ENCODE data around the gene BNIP3.

Gene BNIP3

DNA sequence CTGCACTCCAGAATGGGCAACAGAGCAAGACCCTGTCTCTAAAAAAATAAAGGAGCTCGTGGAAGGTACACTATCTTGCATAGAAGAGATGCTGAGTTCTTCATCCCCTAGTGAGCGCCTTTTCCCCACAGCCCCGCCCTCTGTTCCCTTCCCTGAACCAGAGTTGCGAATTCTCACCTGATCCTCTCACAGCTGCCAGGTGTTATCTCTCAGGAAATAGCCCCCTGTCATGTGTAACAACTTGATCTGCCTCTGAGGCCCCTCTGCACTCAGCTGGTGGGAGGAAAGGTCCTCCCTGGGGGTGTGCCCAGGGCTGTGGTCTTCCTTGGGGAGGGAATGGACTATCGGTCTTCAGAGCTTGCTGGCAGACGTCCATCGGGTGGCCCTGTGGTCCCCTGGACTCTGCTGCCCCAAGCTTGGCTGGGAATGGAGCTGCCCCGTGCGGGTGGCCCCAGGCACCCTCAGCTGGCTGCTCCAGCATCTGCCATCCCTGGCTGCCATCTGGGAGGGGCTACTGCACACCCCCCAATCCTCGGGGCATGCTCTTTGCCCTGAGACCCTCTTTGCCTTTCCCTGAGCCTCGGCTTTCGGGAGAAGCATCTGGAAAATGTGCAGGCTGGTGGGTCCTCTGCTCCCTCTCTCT is 21.7 kb upstream of the BNIP3 start:
- H3K36me3 ChIP-seq (ENCODE audit: control insufficient read depth, low read length) = no peaks in the 10 kb centered on the region
- H3K27ac ChIP-seq (ENCODE audit: low read depth, low read length) = no peak overlapping the region
- H4K20me1 ChIP-seq (ENCODE audit: control insufficient read depth, insufficient read depth, low read depth, low read length) = no peaks in the 10 kb centered on the region
- no peaks in the 10 kb centered on the region for H3K9me3 ChIP-seq (ENCODE audit: control insufficient read depth, insufficient read depth, low read length)
- H3K4me2 ChIP-seq (ENCODE audit: low read length) = no peak overlapping the region
- no peaks in the 10 kb centered on the region for H3K4me1 ChIP-seq (ENCODE audit: control insufficient read depth, low read length)
- no peaks in the 10 kb centered on the region for H3F3A ChIP-seq (ENCODE audit: control insufficient read depth, insufficient read depth)
- no peaks in the 10 kb centered on the region for H3K9me2 ChIP-seq (replicated peaks; ENCODE audit: control insufficient read depth, low read length)
- no peak overlapping the region for H3K4me3 ChIP-seq (ENCODE audit: low read length)
- H3K27me3 ChIP-seq (ENCODE audit: control insufficient read depth, low read length) = no peaks in the 10 kb centered on the region
- TF ChIP-seq, protein P1, sequence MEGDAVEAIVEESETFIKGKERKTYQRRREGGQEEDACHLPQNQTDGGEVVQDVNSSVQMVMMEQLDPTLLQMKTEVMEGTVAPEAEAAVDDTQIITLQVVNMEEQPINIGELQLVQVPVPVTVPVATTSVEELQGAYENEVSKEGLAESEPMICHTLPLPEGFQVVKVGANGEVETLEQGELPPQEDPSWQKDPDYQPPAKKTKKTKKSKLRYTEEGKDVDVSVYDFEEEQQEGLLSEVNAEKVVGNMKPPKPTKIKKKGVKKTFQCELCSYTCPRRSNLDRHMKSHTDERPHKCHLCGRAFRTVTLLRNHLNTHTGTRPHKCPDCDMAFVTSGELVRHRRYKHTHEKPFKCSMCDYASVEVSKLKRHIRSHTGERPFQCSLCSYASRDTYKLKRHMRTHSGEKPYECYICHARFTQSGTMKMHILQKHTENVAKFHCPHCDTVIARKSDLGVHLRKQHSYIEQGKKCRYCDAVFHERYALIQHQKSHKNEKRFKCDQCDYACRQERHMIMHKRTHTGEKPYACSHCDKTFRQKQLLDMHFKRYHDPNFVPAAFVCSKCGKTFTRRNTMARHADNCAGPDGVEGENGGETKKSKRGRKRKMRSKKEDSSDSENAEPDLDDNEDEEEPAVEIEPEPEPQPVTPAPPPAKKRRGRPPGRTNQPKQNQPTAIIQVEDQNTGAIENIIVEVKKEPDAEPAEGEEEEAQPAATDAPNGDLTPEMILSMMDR (IDR thresholded peaks at IDR 0.05; ENCODE audit: low read depth, low read length, poor library complexity, severe bottlenecking) = no peak
- no peak for TF ChIP-seq EZH2phosphoT487 (IDR thresholded peaks at IDR 0.05; ENCODE audit: borderline replicate concordance, low read length)
- no peaks in the 10 kb centered on the region for H3K79me2 ChIP-seq (ENCODE audit: control insufficient read depth, low read length)

DNA sequence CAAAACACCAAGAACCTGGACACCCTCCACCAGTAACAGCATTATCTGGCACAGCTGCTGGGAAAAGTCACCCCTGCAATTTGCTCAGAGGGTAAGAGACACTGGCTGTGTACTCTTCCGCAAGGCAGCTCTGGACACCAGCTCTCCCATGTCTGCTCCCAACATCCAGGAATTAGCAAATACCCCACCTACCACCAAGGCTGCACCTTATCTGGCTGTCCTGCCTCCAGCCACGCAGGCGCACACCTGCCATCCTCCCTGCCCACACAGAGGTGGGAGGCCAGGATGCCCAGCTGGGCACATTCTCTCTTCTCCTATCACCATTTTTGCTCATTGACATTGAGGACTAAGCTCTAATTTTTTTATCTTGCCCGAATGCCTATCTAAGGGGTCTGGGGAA is 20.3 kb upstream of the BNIP3 start:
- H3K4me2 ChIP-seq (ENCODE audit: low read length) = no peak overlapping the region
- H4K20me1 ChIP-seq (ENCODE audit: control insufficient read depth, insufficient read depth, low read depth, low read length) = no peaks in the 10 kb centered on the region

DNA sequence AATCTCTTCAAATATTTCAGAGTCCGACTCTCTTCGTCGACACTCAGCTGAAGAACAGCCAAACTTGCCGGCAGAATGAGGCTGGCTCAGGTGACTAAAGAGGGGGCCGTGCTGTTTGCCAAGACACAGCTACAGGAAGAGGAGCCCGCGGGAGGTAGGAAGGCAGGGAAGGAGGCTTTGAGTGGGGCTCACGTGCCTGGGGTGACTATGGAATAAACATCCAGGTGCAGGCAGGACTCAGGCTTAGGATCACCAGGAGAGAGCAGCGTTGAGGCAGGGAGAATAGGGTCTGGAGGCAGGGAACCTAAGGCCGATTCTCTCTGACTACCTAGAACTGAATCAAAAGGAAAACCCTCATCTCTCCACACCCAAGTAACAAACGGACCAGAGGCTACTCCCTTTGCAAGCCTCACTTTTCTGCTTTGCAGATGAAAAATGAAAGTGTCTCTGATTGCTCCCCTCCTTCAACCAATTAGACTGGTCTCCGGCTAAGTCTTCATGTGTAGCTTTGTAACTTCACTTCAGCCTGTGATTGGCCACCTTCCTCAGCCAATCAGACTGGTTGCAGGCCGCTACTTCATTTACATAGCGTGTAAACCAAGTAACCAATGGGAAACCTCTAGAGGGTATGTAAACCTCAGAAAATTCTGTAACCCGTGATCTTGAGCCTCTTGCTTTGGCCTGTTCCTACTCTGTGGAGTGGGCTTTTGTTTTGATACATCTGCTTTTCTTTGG is 19.7 kb upstream of the BNIP3 start:
- no peaks in the 10 kb centered on the region for H3K4me1 ChIP-seq (ENCODE audit: control insufficient read depth, low read length)
- no peaks in the 10 kb centered on the region for H3K36me3 ChIP-seq (ENCODE audit: control insufficient read depth, low read length)
- no peaks in the 10 kb centered on the region for H4K20me1 ChIP-seq (ENCODE audit: control insufficient read depth, insufficient read depth, low read depth, low read length)
- no peak overlapping the region for H3K27ac ChIP-seq (ENCODE audit: low read depth, low read length)
- H3K9me2 ChIP-seq (replicated peaks; ENCODE audit: control insufficient read depth, low read length) = no peaks in the 10 kb centered on the region
- H3K27me3 ChIP-seq (ENCODE audit: control insufficient read depth, low read length) = no peaks in the 10 kb centered on the region
- H3K9me3 ChIP-seq (ENCODE audit: control insufficient read depth, insufficient read depth, low read length) = no peaks in the 10 kb centered on the region
- no peak overlapping the region for H3K4me3 ChIP-seq (ENCODE audit: low read length)
- H3F3A ChIP-seq (ENCODE audit: control insufficient read depth, insufficient read depth) = no peaks in the 10 kb centered on the region
- no peak overlapping the region for H3K4me2 ChIP-seq (ENCODE audit: low read length)
- TF ChIP-seq EZH2phosphoT487 (IDR thresholded peaks at IDR 0.05; ENCODE audit: borderline replicate concordance, low read length) = no peak
- TF ChIP-seq, protein P1 (IDR thresholded peaks at IDR 0.05; ENCODE audit: low read depth, low read length, poor library complexity, severe bottlenecking) = no peak
- H3K79me2 ChIP-seq (ENCODE audit: control insufficient read depth, low read length) = no peaks in the 10 kb centered on the region

More for the DNA sequence above, 20.3 kb upstream of the BNIP3 start:
- H3F3A ChIP-seq (ENCODE audit: control insufficient read depth, insufficient read depth) = no peaks in the 10 kb centered on the region
- H3K27ac ChIP-seq (ENCODE audit: low read depth, low read length) = no peak overlapping the region
- no peaks in the 10 kb centered on the region for H3K79me2 ChIP-seq (ENCODE audit: control insufficient read depth, low read length)
- TF ChIP-seq EZH2phosphoT487 (IDR thresholded peaks at IDR 0.05; ENCODE audit: borderline replicate concordance, low read length) = no peak
- TF ChIP-seq, protein P1 (IDR thresholded peaks at IDR 0.05; ENCODE audit: low read depth, low read length, poor library complexity, severe bottlenecking) = no peak
- H3K36me3 ChIP-seq (ENCODE audit: control insufficient read depth, low read length) = no peaks in the 10 kb centered on the region
- H3K4me1 ChIP-seq (ENCODE audit: control insufficient read depth, low read length) = no peaks in the 10 kb centered on the region
- no peaks in the 10 kb centered on the region for H3K9me2 ChIP-seq (replicated peaks; ENCODE audit: control insufficient read depth, low read length)
- H3K9me3 ChIP-seq (ENCODE audit: control insufficient read depth, insufficient read depth, low read length) = no peaks in the 10 kb centered on the region
- H3K4me3 ChIP-seq (ENCODE audit: low read length) = no peak overlapping the region
- no peaks in the 10 kb centered on the region for H3K27me3 ChIP-seq (ENCODE audit: control insufficient read depth, low read length)

Data from DOHH2 (cell line).